ENCODE measurements around the gene NDFIP2. TPM values are rescaled to one million over a fixed set of nuclear protein-coding genes. Genes with fewer than 3 reads are reported as not detected.

The NDFIP2 gene
- total and polyA plus RNA-seq, 10 of the 15 experiments (the other 5 are each of a cell fraction or from before 2014, with no cell fraction given): 17.9 to 57.2 (median 30.6) TPM

- H3K79me2 ChIP-seq (ENCODE audit: control insufficient read depth, insufficient read depth, low read length): peaks cover 8% of the 10 kb centered on the region
- ChIA-PET RAD21 (ENCODE audit: unreplicated experiment) (no interaction called here), POLR2A (no interaction called here), CTCF (interaction anchor here (0.7 to 1.2 kb wide), 2 partner anchors 15 to 62 kb away, joined by 3 to 5 read pairs; no protein-coding TSS in a partner anchor), SMC1A (ENCODE audit: uncharacterized antibody, unreplicated experiment) (interaction anchor here (0.9 to 4.3 kb wide), 2 partner anchors 28 to 54 kb away, joined by 3 to 17 read pairs; no protein-coding TSS in a partner anchor)
- H2AFZ ChIP-seq (ENCODE audit: control insufficient read depth, low read depth, low read length): no peak overlapping the region
- no peak overlapping the region for H3K4me3 ChIP-seq
- DNase-seq (ENCODE audit: low read depth, low spot score) (no peak), FAIRE-seq (no peak), ATAC-seq (no peak)
- TF ChIP-seq EED (IDR thresholded peaks at IDR 0.05; ENCODE audit: low read depth): no peak
- TF ChIP-seq GATAD2B (conservative IDR thresholded peaks at IDR 0.05; ENCODE audit: low read depth): no peak
- no peak for TF ChIP-seq CTCF (IDR thresholded peaks at IDR 0.05 in 2 of 3, conservative IDR thresholded peaks at IDR 0.05 in 1 of 3; ENCODE audit: control insufficient read depth in 2 of 3, extremely low read depth in 1 of 3, insufficient read depth in 1 of 3, low read depth in 3 of 3, low read length in 3 of 3)
- no peak for TF ChIP-seq YBX1 (IDR thresholded peaks at IDR 0.05)
- TF ChIP-seq PRDM15 (CRISPR knock-in tag; IDR thresholded peaks at IDR 0.05): no peak
- no peak for TF ChIP-seq POLR2A (IDR thresholded peaks at IDR 0.05; ENCODE audit: low read depth, low read length)
- TF ChIP-seq IRF3 (IDR thresholded peaks at IDR 0.05): no peak
- TF ChIP-seq JUND (IDR thresholded peaks at IDR 0.05; ENCODE audit: low read depth, low read length): no peak
- TF ChIP-seq ATF3 (IDR thresholded peaks at IDR 0.05; ENCODE audit: borderline replicate concordance, extremely low read depth, low read depth, low read length): no peak
- no peak for TF ChIP-seq ZNF217 (IDR thresholded peaks at IDR 0.05)
- no peak for TF ChIP-seq ZBED1 (IDR thresholded peaks at IDR 0.05; ENCODE audit: borderline replicate concordance)
- TF ChIP-seq NFYA (IDR thresholded peaks at IDR 0.05; ENCODE audit: borderline replicate concordance, low read depth, low read length): no peak
- in situ Hi-C loops (cut with MboI) (no loop called here), intact Hi-C loops (cut with micrococcal nuclease; ENCODE audit: unreplicated experiment) (no loop called here)
- no TSS peak for BruUV-seq (replicated peaks)
- no peak overlapping the region for H3K27ac ChIP-seq (ENCODE audit: control insufficient read depth, insufficient read depth)
- no peaks in the 10 kb centered on the region for H3K27me3 ChIP-seq (replicated peaks in 1 of 2; ENCODE audit: control insufficient read depth in 2 of 2, insufficient read depth in 2 of 2, low read length in 1 of 2)
- no peak overlapping the region for H3K9ac ChIP-seq (ENCODE audit: control insufficient read depth, insufficient read depth, low read length)
- H3K4me1 ChIP-seq (ENCODE audit: control insufficient read depth, insufficient read depth, low read length): peaks cover 4% of the 10 kb centered on the region; the same call in 1 of the 2 replicates
- 84% methylated on average over 6 of the region's 6 CpGs for WGBS (ENCODE audit: insufficient coverage, insufficient replicate concordance, low lambda C conversion rate, missing lambda C conversion rate)
- H3K4me2 ChIP-seq (ENCODE audit: control insufficient read depth, insufficient read depth): no peak overlapping the region
- H3K9me3 ChIP-seq (replicated peaks; ENCODE audit: control insufficient read depth, insufficient read depth, low read length): no peaks in the 10 kb centered on the region; the same call in 2 of the 3 replicates
- H3K36me3 ChIP-seq (ENCODE audit: control insufficient read depth in 2 of 2, insufficient read depth in 2 of 2, low read length in 1 of 2): no peaks in the 10 kb centered on the region
- no peaks in the 10 kb centered on the region for H4K20me1 ChIP-seq (ENCODE audit: control insufficient read depth, insufficient read depth)
Measured at GRCh38 chr13:79486433-79487188, 5.7 kb downstream of the NDFIP2 start.
